NK-92 (cell line): ENCODE data around the gene SLC10A7.

Experiments
- DNase-seq: peaks from one replicate; lab custom pipeline; 2025; ENCODE audit not compliant: unreplicated experiment; lab: John Stamatoyannopoulos, UW

Gene SLC10A7

DNA sequence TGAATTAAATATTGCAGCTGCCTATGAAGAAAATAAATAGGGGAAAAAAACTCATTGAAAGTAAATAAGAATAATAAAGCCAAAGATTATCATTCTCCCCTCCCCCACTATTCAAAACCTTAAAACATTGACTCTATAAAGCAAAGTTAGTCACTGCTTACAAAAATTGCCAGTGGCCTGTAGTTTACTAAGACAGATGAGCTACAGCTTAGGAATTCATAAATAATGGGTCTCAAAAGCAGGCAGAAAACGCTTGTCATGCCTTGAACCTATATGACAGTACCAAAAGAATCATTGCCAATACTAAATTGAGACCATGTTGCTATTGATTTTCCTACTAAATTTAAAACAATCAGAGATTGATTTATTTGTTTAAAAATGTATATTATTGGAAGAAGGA is 78.9 kb downstream of the SLC10A7 start:
- no peak for DNase-seq

DNA sequence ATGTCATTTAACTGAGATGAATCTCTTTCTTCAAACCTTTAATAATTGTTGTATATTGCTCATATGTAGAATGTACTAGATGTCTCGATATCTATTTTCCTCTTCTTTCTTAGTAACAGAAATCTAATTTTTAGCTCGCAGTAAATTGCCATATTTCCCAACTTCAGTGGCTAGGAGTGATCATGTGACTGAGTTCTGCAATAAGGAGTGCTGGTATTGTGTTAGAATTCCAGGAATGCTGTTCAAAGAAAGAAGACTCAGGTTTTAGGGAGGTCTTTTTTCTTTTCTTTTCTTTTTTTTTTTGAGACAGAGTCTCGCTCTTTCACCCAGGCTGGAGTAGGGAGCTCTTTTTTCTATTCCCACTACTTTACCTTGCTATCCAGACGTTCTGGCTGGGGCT is 81.7 kb downstream of the SLC10A7 start:
- DNase-seq = no peak

DNA sequence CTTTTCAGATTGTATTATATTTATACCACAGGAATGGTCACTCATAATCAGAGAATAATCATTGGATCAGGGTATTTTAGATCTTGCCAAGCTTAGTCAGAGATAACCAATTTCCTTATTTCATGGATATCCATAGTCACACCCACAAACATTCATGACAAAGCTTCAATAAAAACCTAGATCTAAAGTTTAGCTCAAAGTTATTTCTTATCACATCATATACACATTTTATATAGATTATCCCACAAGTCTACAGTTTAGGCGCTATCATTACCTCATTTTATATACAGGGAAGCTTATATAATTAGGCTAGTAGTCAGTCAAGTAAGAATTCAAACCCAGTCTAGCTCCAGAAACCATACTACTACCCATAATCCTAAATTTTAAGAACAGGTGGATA is 82.3 kb downstream of the SLC10A7 start:
- DNase-seq = no peak

DNA sequence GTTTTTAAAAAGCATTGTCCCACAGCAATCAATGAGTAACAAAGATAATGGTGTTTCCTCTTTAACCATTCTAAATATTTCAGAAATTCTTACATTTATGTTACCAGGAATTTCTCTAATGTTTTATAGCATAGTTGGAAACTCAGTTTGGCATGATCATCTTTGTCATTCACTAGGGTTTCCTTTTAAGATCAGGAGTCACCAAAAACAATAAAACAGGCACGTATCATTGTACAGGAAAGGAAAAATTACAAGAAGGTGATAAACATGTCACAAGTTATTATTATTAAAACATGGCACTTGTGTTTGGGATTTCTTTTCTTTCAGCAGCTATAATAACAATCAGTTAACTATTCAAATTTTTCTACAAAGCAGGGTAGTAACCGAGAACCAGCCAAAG is 84.0 kb downstream of the SLC10A7 start:
- DNase-seq = no peak

DNA sequence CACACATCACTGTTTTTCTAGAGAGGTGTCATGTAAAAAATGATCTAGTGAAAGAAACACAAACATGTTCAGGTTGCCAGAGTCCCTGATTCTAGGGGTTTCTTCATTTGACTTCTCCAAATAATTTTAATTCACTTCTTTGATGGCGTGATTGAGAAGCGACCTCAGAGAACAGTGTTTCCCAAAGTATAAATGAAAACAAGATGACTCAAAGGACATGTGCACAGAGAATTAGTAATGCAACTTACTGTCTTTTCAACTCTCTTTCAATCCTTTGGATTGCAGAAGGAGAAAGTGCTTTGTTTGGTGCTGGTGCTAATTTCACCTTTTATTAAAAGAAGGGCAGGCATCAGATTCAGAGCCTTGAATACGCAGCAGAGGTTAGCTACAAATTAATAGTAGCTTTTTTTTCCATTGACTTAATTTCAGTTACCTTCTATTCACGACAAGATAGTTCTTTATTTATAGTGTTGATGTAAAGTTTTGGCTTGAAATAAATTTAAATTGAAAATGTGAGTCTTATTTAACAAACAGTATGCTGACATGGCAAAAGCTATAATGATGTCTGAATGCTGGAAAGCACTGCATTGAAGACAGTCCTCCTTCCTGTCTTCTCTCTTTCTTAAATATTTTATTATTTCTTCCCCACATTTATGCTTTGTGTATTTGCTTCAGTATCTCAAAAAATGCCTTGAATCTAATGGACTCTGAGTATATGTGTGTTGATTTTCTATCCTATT is 85.1 kb downstream of the SLC10A7 start:
- DNase-seq = no peak

DNA sequence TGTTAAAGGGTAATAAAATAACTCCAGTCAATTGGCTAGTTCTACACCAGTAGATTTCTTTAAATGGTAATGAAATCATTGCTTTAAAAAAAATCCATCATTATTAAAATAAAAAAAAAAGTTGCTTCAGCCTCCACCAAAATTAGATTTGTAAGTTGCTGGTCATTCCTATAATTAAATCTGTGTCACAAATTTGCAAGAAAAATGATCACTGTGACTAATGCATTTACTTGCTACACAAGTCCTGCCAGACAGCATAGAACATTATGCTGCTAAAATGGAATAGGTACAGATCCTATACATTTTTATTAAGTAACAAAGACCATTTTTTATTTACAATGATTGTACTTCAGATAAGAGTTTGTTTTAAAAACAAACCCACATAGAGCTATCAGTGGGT is 85.8 kb downstream of the SLC10A7 start:
- no peak for DNase-seq

DNA sequence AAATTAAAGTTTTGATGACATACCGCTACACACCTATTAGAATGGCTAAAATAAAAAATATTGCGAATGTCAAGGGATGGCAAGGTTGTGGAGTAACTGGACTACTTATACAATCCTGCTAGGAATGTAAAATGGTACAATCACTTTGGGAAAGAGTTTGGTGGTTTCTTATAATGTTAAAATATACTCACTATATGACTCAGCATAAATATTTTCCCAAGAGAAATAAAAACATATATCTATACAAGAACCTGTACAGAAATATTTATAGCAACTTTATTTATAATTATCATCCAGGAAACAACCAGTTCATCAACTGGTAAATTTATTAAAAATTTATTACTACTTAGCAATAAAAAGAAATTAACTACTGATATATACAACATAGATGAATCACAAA is 89.7 kb downstream of the SLC10A7 start:
- no peak for DNase-seq

DNA sequence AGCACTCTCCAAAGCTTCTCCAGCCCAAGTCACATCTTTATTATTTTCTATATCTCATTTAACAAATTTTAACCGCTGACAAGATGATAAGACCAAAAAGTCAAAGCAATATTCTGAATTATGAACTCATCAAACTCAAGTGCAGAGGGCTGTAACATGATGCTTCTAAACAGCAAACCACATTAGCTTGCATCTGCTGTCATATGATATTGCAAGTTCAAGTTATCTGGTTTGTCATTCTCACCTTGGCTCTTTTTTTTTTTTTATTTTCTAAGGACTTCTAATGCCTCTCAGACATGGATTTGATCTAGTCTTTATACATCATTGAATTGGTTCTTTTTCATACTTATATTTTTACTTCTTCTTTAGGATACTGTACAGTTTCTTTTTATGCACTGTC is 93.4 kb downstream of the SLC10A7 start:
- no peak for DNase-seq

DNA sequence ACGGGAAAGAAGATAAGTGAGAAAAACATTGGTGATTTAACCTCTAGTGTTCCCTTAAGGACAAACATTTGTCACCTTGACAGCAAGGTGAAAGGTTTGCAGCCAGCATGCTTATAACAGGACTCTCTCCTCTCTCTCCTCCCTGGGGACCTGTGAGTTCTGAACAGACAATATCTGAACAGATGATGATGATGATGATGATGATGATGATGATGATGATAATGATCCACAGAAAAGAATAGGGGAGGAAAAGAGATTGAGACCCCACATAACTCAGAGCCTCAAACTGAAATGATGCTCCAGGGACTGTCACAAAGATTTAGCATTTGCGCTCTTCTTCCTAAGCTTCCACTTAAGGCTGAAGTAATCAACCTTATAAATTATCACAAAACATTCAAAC is 103.9 kb downstream of the SLC10A7 start:
- no peak for DNase-seq

DNA sequence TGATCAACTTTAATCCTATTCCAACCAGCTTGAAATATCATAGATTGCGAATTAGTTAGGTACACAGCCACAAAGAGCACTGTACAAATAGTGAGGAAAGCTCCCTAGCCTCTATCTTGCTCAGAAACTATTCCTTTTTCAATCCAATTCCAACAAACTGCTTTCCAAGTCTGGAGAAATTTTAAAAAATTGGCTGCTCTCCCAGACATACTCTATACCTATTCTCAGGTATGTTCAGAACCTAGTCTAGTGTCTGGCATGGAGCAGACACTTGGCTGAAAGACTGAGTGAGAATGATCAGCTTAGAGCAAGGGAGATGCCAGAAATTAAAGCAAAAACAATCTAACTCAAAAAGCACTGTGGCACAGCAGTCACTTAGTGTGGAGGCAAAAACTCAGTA is 105.9 kb downstream of the SLC10A7 start:
- DNase-seq = no peak

DNA sequence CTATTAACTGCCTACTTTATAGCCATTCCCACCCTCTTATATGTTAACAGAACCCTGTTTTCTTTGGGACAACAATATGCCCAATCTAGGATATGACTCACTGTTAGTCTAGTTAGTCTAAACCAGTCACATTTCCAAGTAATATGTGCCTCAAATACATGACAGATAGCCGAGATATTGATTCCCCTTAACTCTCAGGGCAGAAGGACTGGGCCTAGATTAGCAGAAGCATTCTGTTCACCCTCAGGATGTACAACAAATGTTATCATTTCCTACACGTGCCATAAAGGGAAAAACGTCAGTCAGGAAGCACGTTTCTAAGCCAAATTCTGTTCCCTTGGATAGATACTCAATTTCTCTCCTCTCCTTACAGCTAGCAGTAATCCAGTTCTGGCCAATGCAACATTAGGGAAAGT is 114.1 kb downstream of the SLC10A7 start:
- DNase-seq = no peak

DNA sequence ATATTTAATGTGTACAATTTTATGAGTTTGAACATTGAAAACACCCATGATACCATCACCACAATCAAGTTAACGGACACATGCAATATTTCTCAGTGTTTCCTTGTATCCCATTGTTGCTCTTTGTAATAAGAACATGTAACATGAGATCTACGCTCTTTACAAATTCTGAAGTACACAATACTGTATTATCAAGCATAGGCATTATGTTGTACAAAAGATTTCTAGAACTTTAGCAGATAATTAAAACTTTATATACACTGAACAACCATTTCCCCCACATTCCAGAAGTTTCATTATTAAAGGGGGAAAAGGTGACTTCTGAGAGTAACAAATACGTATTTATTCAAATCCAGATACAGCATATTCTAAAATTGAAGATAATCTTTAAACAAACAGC is 114.5 kb downstream of the SLC10A7 start:
- no peak for DNase-seq

DNA sequence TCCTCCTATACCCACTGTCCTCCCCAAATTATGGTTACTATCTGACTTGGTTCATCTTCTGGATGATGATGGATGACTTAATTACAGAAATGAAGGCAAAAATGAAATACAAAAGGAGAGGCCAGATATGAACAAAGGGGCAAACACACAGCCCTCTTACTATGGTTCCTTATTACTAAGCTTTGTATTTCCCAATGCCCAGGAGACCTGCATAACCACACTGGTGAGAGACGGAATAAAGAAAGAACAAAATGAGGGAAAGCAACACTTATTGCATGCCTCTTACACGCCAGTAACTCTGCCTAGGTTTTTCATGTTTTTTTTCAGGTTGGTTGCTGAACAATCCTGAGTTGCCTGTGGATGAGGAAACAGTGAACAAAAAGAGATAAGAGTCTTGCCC is 120.5 kb downstream of the SLC10A7 start:
- DNase-seq = no peak

DNA sequence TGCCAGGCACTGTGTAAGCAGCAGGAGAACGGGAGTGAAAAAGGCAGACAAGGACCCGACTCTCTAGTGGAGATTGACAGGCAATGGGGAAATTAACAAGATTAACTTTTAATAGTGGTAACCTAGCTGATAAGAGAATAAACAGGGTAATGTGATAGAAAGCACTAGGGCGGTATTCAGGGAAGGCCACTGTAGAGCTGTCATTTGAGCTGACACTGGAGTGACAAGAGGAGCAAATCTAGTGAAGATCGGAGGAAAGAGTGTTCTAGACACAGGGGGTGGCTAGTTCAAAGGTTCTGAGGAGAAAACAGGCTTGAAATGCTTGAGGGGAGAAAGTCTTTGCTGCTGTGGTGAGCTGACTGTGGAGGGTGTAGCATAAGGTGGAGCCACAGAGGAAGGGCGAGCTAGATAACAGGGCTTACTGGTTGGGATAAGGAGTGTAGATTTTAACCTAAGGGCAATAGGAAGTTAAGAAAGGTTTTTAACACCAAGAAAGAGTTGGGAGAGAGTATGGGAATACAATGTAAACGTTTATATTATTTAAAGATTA is 122.8 kb downstream of the SLC10A7 start:
- DNase-seq = no peak

DNA sequence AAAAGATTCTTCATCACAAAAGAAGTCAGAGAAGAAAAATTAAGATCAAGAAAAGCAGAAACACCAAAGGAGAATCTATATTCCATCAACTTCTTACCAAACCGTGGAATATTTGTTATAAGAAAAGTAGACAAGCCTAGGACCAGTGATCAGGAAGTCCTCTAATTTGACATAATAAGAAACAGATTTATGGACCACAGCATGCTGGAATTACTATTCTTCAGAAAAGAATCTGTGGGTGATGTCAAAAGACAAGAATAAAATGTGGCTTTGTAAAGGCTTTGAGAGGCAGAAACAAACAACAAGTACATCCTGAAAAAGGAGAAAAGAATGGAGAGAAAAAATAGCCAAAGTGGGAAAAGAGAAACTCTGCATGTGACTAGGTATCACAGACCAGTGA is 123.3 kb downstream of the SLC10A7 start:
- no peak for DNase-seq

DNA sequence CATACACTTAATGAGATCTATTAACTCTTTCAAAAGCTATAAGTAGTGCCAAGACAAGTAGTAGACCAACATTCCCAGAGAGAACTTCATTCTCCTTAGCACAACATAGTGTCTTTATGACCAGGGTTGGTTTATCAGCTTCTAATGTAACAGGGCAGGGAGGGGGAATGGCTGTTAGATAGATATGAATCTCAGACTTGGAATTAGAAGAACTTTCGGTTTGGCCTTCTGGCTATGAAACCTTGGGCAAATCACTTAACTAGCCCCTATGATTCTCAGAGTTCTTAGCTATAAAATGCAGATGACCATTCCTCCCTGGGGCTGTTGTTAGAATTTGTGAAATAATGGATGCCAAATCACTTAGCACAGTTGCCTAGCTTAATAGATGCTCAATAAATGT is 132.2 kb downstream of the SLC10A7 start:
- no peak for DNase-seq

DNA sequence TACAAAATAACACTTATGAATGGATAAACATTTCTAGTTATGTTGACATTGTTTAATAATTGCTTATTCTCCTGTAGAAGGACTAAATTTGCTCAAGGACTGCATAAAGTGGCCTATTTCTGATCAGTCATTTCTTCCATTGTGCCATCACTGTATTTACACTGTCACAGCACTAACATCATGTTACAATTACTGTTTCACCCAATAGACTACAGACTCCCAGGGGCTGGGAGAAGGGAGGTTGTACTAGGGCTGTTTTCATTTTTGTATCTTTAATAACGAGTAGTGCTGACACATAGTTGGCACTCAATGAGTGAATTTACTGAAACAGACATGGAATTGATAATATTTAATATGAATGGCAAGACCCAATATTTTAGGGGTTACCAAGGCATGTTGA is 139.5 kb downstream of the SLC10A7 start:
- no peak for DNase-seq

DNA sequence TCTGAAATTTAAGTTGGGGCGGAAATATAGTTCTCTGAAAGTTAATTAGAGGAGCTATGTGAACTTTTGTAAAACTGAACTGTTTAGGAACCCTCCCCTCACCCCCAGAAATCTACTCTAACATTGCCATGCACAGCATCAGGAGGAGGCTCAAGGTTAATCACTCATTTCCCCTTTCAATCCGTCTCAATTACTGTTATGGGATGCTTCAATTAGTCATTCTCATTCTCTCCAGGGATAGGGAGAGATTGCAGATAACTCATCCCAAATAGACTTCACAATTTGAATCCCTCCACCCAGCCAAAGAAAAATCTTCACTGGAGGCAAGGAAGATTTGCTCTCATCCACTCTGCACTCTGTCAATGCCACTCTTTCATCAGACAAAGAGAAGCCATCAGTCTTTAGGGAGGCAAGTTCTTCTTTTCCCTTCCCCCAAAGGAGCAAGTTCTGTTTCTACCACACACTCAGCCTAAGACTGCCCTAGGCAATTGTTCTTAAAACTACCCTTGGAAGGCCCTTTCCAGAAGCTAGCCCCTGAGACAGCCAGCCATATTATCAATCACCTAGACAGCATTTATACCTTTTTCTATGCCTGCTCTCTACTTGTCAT is 140.4 kb downstream of the SLC10A7 start:
- no peak for DNase-seq

DNA sequence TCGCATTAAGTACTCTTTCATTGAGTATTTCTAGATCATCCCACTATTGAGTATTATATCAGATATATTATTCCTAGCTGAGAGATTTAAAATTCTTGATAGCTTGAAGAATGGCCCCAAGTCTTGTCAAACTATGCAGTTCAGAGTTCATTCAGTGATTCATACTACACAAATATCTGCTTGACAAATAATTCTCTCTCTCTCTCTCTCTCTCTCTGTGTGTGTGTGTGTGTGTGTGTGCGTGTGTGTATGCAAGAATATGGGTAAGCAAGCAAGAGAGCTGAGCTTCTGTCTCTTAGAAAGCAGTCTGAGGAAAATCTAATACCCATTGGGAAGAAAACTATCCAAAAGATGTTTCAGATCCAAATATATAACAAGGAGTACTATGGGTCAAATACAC is 142.0 kb downstream of the SLC10A7 start:
- DNase-seq = no peak

DNA sequence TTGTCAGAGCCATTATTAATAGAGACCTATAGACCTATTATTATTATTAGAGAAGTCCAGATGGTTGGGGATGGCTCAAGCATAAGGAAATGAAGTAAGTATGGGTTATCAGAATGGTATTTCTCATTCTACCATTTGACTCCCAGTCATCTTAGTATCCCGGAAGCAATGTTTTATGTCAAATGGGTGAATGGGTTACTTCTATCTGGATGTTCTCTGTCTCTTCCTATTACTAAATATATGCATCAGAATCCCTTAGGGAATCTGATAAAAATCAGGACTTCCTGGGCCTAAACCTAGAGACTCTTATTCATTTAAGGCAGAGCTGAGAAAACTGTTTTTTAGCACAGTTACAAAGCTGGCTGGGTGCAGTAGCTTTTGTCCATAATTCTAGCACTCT is 149.9 kb downstream of the SLC10A7 start:
- DNase-seq = no peak

DNA sequence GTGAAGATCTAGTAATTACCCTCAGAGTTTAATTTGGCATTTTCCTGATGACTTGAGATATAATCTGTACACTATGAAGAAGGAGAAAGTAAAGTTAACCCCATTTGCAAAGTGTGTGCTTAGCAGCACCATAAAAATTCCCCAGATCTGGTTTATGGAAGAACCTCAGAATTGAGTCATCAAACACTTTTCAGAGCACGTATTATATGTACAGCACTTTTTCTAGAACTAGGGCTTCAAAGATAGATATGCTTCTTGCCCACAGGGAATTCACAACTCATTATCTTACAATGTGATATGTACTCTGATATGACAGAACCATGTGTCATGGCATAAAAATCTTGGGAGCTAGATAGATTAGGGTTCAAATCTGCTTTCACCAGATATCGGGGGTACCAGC is 150.9 kb downstream of the SLC10A7 start:
- DNase-seq = no peak

DNA sequence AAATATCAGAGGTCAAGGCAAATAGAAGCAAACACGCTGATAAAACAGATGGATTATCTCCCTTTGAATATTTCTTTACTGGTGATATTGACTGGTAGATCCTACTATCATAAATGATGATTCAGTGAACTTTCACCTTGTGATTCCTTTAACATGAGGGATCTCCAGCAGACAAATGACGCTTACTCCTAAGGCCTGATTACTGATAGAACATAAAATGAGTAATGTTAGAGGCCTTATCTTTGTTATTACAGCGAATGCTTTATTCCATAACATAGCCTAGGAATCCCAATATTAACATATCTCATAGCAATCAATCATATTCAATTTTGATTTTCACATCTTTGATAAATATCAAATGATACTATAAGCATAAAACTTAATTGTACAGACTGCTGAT is 152.3 kb downstream of the SLC10A7 start:
- DNase-seq = no peak

DNA sequence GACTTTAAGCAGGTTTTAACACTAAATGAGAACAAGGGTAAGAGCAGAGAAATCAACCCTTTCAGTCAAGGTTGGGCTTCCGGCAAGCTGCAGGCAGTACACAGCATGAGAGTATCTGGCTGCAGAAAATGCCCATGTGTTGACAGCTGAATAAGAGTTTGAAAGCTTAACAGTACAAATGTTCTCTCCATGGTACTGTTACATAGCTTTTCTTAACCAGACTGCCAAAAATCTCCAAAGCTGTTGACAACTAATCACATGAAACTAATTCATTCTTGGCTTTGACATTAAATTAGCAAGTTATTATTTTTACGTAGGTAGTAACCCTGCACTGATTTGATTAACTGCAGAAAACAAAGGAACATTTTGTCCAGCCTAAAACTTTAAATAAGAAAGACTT is 153.5 kb downstream of the SLC10A7 start:
- DNase-seq = no peak
